GM21786 (cell line): ENCODE results near the gene CLEC16A.

Source experiments
- ATAC-seq: cut with Tn5 transposase; IDR thresholded peaks from one replicate; pipeline ENCODE4 v1.9.1; 2021; ENCODE audit not compliant: unreplicated experiment

The CLEC16A gene

GRCh38 chr16:11149011-11149616 is 204.8 kb downstream of the CLEC16A start:
- no peak for ATAC-seq

- ATAC-seq = no peak
Measured at GRCh38 chr16:11150190-11150589, 205.8 kb downstream of the CLEC16A start.

- ATAC-seq = no peak
Measured at GRCh38 chr16:11151156-11151884, 207.0 kb downstream of the CLEC16A start.

- no peak for ATAC-seq
Measured at GRCh38 chr16:11151885-11152629, 207.7 kb downstream of the CLEC16A start.

- ATAC-seq = no peak
Measured at GRCh38 chr16:11152677-11153331, 208.4 kb downstream of the CLEC16A start.

- ATAC-seq = no peak
Measured at GRCh38 chr16:11155284-11155806, 211.0 kb downstream of the CLEC16A start.

GRCh38 chr16:11156401-11156800 is 212.0 kb downstream of the CLEC16A start:
- no peak for ATAC-seq

- ATAC-seq = no peak
Measured at GRCh38 chr16:11157143-11157542, 212.8 kb downstream of the CLEC16A start.

GRCh38 chr16:11158018-11158417 is 213.7 kb downstream of the CLEC16A start:
- no peak for ATAC-seq

- no peak for ATAC-seq
Measured at GRCh38 chr16:11159282-11159681, 214.9 kb downstream of the CLEC16A start.

GRCh38 chr16:11160676-11161115 is 216.3 kb downstream of the CLEC16A start:
- ATAC-seq = no peak

GRCh38 chr16:11161439-11161838 is 217.1 kb downstream of the CLEC16A start:
- ATAC-seq = no peak

GRCh38 chr16:11161974-11162373 is 217.6 kb downstream of the CLEC16A start:
- no peak for ATAC-seq

GRCh38 chr16:11162586-11163268 is 218.4 kb downstream of the CLEC16A start:
- no peak for ATAC-seq

- no peak for ATAC-seq
Measured at GRCh38 chr16:11163761-11164261, 219.4 kb downstream of the CLEC16A start.

GRCh38 chr16:11164482-11165270 is 220.3 kb downstream of the CLEC16A start:
- no peak for ATAC-seq

- no peak for ATAC-seq
Measured at GRCh38 chr16:11165349-11165748, 221.0 kb downstream of the CLEC16A start.

GRCh38 chr16:11165894-11166665 is 221.7 kb downstream of the CLEC16A start:
- ATAC-seq = no peak

GRCh38 chr16:11167581-11167980 is 223.2 kb downstream of the CLEC16A start:
- no peak for ATAC-seq
